Measurements from ENCODE around the gene GLB1L.
"Not testable (repeated sequence)": the region's sequence is repeated elsewhere in the genome, so short reads cannot be mapped to it uniquely, and the experiment has no call there.

The GLB1L gene

GRCh38 chr2:219245148-219245898 is at the start of gene GLB1L, which contains the start of gene STK16:
TSS of gene GLB1L (minus strand) at chr2:219245444. CDS start at chr2:219243573, 1,871 bp downstream.
TSS of gene STK16 (plus strand) at chr2:219245479. CDS start at chr2:219246000, 521 bp downstream.
- DNase-seq (ENCODE audit: low read depth) = peak; percentile 84

DNA sequence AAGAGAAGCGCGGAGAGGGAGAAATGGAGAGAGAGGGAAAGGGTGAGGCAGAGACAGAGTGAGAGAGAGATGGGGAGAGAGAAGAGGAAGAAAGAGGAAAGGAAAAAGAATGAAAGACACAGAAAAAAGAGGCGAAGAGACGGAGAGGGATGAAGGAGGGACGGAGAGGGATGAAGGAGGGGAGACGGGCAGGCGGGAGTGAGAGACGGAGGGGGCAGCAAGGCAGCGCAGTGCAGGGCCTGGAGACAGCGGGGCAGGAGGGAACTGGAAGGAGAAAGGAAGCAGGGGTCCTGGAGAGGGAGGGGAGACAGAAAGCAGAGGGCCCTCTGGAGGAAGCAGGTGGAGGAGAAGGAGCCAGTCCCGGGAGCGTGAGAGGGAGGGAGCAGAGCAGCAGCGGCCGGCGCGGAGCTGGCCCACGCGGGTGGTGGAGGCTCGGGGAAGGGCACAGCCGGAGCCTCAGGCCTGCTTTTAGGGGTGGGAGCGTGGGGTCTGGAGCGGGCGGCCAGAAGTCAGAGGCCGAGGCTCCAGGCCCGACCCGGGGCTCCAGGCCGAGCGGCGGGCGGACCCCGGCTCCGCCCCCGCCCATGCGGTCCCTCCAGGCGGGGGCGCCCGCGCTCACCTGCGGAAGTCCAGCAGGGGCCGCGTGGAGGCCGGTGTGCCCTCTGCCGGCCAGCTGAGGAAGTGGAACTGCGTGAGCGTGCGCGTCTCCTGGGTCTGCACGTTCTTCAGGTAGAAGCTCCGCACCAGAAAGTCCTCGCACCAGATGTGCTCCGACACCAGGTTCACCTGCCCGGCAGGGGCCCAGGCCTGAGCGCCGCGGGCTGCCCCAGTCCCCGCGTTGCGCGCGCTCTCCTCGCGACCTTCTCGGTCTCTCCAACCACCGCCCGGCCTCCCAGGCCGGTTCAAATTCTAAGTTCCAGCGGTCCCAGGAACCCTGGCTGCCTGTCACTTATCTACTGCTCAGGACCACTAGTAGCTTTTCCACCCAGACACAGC is 49.4 kb upstream of the GLB1L start:
- peak; percentile 82 for DNase-seq (ENCODE audit: low read depth)

- no peak for DNase-seq (ENCODE audit: low read depth)
Observed at GRCh38 chr2:219293736-219294231, 48.5 kb upstream of the GLB1L start.

GRCh38 chr2:219292616-219293015 is 47.4 kb upstream of the GLB1L start:
- no peak for DNase-seq (ENCODE audit: low read depth)

DNA sequence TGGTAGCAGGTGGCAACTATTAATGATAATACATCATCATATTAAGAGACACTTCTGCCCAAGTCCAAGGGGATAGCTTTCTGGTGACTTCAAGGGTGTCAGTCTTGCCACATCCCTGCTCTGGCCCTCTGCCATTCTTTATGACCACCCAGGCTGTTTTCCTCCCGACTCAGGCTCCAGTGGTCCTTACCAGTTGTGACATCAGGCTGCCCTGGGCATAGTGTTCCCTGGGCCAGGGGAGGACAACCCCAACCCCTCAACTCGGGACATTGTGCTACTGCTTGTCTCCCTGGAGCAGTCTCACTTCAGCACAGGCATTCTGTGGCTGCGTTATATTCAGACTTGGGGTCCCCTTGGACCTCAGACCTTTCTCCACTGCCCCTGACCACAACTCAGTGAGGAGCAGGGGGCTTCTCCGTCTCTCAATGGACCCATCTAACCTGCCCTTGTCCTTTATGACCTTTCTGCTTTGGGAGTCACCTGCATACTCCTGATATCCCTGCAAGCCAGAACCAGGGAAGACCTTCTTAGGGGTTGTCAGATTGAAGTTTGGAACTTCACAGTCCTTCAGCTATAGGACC is 46.8 kb upstream of the GLB1L start:
- DNase-seq (ENCODE audit: low read depth) = no peak

- DNase-seq (ENCODE audit: low read depth) = no peak
Observed at GRCh38 chr2:219291394-219291793, 46.1 kb upstream of the GLB1L start.

- DNase-seq (ENCODE audit: low read depth) = no peak
Observed at GRCh38 chr2:219290381-219291171, 45.3 kb upstream of the GLB1L start.

- no peak for DNase-seq (ENCODE audit: low read depth)
Observed at GRCh38 chr2:219289537-219290361, 44.5 kb upstream of the GLB1L start.

- no peak for DNase-seq (ENCODE audit: low read depth)
Observed at GRCh38 chr2:219289195-219289536, 43.9 kb upstream of the GLB1L start.

DNA sequence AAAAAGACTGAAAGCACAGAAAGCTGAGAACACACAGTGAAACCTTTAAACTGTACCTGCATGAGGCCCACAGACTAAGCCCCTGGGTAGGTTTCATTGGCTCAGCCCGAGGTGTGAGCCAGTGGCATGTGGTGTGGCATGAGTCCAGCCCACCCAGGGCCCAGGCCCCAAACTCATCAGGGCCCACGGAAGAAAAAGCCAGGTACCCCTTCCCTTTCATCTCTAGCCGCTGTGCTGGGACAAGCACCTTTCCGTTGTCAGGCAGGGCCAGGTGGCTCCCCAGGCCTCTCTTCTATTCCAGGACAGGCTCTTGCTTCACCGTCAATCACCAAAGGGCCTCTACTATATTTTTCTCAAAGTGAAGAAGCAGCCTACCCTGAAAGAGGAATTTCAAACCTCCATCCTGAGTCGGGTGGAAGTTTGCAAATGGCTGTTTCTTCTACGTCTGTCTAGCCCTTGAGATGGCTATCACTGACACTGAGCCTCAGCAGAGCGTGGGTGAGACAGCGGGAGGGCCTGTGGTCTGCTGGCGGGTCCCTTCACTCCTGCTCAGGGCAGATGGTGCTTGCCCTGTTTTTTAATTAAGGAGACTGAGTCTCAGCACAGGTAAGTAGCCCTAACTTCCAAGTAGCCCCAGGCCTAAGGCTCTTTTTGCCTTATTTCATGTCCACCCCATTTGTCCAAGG is 42.5 kb upstream of the GLB1L start:
- DNase-seq (ENCODE audit: low read depth) = no peak

- not testable (repeated sequence) for DNase-seq (ENCODE audit: low read depth)
Observed at GRCh38 chr2:219287116-219287440, 41.8 kb upstream of the GLB1L start.

DNA sequence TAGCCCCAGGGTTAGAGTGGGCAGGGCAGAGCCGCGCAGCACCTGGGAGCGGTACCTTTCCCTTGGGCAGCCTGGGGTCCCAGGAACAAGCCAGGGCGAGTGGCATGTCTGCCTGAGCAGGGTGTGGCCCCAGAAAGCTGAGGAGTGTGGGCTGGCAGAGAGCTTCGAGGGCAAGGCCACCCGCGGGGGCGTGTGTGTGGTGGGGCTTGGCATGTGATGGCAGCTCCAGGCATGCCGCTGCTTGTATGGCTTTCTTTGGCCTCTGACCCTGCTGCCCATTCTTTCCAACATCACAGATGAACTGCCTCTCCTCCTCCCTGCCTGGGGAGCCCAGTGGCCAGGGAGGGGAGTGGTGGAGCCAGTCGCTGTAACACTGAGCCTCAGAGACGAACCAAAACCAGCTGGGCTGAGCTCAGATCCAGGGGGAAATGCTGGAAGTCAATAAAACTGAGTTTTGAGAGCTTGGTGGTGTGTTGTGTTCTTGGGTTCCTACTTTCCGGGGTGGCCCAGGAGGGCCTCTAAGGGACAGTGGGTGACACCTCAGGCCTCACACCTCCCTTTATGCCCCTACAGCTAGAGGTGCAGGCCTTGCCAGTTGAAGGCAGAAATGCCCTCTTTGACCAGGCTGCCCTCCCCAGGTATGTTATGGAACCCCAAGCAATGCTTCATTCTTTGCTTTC is 41.3 kb upstream of the GLB1L start:
- no peak for DNase-seq (ENCODE audit: low read depth)

DNA sequence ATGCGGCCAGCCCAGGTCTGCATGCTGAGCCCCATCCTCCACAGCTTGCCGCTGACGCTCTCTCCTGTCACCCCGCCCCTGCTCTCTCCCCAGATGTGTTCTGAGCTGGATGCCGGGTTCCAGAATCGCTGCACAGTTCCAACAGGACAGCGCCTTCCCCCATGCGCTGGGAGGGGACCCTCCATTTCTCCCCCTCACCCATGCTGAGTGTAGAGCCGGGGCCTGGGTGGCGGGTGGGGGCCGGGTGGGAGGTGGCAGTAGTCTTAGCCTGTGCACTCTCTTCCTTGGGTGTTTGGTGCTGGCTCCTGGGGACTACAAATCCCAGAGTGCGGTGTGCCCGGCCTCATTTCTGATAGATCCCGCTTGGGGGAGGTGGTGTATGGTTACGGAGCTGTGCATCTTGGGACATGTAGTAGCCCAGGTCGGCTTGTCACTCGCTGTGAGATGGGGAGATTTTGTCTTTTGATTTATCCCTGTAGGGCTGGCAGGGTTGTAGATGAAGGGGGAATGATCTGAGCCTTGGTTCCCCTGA is 40.7 kb upstream of the GLB1L start:
- no peak for DNase-seq (ENCODE audit: low read depth)

GRCh38 chr2:219285373-219285735 is 40.1 kb upstream of the GLB1L start:
- DNase-seq (ENCODE audit: low read depth) = no peak

DNA sequence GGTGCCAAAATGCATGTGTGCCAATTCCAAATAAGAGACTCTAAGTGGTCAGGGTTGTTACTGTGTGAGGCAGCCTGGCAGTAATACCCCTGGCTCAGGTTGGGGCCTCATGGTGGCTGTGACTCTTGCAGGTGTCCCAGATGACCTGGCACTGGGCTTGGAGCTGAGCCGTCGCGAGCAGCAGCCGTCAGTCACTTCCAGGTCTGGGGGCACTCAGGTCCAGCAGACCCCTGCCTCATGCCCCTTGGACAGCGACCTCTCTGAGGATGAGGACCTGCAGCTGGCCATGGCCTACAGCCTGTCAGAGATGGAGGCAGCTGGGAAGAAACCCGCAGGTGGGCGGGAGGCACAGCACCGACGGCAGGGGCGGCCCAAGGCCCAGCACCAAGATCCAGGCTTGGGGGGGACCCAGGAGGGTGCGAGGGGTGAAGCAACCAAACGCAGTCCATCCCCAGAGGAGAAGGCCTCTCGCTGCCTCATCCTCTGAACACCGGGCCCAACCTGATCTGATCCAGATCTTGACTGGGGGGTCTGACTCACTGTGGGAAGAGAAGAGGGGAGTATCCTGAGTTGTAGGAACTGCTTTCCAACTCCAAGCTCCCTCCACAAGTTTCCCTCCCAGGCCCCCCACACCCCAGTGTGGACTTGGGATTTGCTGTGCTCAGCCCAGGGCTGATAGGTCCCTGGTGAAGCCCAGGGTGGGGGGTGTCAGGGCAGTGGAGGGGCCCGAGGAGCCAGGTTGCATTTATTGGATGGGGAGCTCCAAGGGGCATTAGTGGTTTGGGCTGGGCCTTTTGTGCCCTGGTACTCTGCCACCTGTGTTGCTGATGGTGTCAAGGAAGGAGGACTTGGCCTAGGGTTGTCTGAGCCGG is 39.5 kb upstream of the GLB1L start:
- no peak for DNase-seq (ENCODE audit: low read depth)

GRCh38 chr2:219282943-219283581 is 37.8 kb upstream of the GLB1L start:
- DNase-seq (ENCODE audit: low read depth) = no peak

GRCh38 chr2:219282375-219282774 is 37.1 kb upstream of the GLB1L start:
- DNase-seq (ENCODE audit: low read depth) = no peak

DNA sequence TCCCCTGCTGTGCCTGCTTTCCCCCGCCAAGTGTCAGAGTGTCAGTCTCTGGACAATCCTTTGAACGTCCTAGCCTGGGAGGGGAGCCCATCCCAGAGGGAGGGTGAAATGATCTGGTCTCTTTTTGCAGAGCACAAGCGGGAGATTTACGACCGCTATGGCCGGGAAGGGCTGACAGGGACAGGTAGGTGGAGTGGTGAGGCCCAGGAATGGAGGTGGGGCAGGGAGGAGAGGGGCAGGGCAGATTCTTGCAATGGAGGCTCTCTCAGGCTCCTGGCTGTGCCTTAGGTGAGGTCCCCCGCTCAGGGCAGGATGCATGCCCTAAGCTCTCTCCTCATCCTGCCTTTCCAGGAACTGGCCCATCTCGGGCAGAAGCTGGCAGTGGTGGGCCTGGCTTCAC is 36.3 kb upstream of the GLB1L start:
- no peak for DNase-seq (ENCODE audit: low read depth)

Measured in stimulated activated CD8-positive, alpha-beta memory T cell treated with anti-CD3 and anti-CD28 coated beads, Interleukin-12 subunit alpha, Interleukin-12 subunit beta, amount 100 ng/mL, for 4 hours (primary cell).